NCI-H2196 treated with DMSO at 0.1 percent for 48 hours (cell line): ENCODE results near the gene KRT79.
"Not testable (repeated sequence)": the region's sequence is repeated elsewhere in the genome, so short reads cannot be mapped to it uniquely, and the experiment has no call there.

Experiments
- DNase-seq: peaks from one replicate; lab custom pipeline; 2025; ENCODE audit not compliant: unreplicated experiment; lab: John Stamatoyannopoulos, UW

Gene KRT79

DNA sequence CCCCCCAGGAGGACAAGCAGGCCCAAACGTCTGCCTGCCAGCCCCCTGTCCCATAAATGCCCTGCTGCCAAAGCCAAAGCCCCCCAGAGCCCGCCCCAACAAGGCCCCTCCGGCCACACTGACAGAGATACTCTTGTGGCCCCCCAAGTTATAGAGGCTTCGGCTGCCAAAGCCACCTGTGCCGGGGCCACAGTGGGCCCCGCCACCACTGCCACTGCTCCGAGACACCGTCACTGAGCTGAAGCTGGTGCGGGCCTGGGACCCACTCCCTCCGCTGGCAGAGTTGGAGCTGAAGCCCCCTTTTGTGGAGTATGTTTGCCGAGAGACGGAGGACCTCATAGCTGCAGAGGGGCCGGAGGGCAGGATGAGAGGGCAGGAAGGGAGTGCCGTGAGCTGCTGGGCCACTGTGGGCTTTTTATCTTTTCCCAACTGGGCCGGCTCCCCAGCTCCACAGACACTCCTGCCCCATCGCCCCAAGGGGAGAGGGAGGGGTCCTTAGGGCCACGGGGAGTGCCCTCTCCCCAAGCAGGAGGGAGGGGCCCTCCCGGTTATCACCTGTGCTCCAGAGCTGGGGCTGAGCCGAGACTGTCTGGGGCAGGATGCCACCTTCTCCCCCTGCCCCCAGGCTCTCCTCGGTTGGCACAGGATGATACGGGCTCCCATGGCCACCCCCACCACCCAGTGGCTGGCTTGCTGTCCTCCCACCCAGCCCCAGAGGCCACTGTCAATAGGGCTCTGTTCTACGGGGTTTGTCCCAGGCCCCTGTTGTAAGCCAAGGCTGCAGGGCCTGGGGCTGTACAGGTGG, at the start of gene KRT79:
Gene KRT79, minus strand, starts transcription at position 390 of the 805 bp plus-strand sequence. Its CDS starts 51 bp downstream, at position 339.
- no peak for DNase-seq

- DNase-seq, result not testable (repeated sequence)
Measured at GRCh38 chr12:52880499-52880898, 46.4 kb upstream of the KRT79 start.

DNA sequence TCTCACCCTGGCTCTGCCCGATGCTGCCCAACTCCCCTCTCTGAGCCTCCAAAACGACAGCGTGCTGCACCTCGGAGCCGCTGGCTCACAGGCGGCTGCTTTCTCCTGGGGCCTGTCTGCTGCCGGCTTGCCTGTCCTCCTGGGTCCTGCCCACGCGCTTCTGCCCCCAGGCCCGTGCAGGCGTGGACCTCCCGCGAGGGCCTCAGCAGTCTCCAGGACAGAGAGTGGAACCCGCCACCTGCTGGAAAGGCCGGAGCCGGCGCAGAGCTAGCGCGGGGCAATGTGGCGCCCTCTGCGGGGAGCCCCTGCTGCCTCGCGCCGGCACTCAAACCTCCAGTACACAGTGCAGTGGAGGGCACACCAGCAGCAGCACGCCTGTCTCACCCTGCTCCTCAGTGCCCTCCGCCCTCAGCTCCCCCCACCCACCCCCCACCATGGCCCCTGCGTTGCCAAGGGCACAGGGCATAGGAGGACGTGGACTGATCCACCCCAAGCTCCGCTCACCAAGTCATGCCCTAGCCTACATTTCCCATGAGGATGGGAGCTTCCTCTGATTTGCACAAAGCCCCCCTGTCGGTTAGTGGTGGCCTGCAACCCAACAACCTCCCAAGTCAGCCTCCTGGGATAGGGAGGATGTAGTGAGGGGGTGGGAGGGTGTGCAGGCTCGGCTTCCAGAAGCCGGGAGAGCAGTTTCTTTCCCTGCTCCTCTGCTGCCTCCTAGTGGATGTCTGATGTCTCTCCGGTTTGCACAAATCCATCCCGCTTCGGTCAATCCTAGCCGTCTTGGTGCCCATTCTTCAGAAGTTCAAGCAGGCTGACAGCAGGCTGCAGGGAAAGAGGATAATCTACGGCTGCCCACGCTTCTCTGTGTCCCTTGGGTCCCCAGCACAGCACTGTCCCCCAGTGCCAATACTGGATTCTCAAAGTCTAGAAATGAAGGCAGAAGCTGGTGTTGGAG, 45.6 kb upstream of the KRT79 start:
- DNase-seq, result peak; percentile 73

- no peak for DNase-seq
Measured at GRCh38 chr12:52878507-52879393, 44.6 kb upstream of the KRT79 start.

- no peak for DNase-seq
Measured at GRCh38 chr12:52877242-52877641, 43.1 kb upstream of the KRT79 start.

DNA sequence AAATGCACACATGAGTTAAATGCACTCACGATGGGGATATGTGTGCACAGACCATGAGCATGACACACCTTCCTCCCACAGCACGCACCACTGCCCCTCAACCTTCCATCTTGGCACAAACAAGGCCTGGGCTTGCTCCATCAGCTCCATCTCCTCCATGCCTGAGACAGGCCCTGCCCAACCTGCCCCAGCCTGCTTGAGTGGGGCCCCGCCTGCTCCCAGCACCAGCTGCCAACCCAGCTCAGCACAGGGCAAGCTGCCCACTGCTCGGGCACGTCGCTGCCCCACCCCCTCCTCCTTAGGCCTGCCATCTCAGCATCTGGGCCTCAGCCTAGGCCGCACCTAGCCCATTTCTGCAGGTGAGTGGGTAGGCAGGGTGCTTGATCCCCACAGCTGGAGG, 42.3 kb upstream of the KRT79 start:
- DNase-seq, result no peak

DNA sequence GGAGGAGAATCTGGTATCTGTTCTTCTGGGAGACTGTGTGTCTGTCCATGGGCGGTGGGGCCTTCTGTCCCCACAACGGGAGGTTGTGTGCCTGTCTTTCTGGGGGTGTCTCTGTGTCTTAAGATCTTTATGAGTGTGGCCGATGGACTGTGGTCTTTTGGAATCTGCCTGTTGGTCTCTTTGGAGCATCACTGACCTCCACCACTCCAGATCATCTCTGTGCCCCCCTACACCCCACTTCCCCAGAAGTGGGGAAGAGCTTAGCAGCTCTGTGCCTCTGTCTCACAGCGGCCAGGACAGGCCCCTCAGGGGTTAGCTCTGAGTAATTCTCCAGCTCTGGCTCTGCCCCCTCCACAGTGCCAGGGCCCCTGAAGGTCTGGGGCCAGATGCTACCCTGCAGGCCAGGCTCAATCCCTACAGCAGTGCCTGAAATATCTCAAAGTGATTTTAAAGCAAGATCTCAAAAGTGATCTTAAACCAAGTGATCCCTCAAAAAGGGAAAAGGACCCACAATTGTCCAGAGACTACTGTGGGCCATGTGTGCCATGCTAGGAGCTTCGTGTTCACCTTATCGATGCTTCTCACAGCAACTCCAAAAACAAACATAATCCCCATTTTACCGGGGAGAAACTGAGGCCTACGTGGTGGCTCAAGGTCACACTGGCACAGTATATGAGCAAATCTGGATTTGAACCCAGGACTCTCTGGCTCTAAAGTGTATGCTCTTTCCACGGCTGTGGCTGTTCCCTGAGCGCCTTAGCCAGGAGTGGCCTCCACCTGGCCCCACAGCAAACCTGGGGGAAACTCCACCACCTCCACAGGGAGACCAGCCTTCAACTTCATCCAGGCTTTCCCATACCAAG, 40.7 kb upstream of the KRT79 start:
- no peak for DNase-seq

DNA sequence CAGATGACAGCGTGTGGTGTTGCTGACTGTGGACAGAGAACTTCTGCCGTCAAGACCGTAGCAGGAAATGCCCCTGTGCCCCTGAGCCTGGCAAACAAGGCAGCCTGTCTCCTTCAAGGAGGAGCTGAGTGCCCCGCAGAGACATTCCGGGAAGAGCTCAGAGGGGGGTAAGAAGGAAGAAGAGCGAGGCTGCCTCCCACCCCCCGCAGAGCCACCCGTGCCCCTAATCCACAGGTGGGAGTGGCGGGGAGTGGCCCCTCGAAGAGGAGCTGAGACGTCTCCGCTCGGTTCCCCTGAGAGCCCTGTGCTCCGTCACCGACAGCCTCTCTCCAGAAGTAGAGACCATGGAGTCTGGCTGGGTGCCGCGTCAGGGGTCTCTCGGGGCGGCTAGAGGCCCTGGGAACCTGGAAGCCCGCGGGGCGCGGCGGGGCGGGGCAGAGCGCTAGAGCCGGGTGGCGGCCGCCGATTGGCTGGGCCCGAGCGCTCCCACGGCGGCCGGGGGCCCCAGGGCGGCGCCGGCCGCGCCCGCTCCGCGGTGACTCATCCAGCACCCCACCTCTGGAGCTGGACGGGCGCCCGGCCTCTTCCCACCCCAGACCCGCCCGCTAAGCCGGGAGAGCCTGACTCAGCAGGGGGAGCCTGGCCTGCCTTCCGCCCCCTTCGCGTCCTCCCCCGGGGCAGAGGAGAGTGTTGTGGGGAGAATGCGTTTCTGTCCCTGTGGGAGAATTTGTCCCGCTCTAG, 39.9 kb upstream of the KRT79 start:
- DNase-seq, result no peak

DNA sequence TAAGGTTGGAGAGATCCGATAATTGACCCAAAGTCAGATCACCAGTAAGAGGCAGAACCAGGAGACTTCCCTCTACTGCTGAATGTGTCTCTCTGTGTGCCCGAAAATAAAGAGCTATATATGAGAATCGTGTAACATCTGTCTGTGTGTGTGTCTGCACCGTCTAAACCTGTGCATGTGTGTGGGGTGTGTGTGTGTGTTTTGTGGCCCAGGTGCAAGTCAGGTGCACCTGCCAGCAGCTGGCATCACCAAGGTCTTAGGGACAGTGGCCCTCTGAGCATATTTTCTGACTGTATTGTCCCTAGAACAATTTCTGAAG, 39.4 kb upstream of the KRT79 start:
- no peak for DNase-seq

GRCh38 chr12:52872644-52873389, 38.7 kb upstream of the KRT79 start:
- no peak for DNase-seq

GRCh38 chr12:52871291-52872039, 37.4 kb upstream of the KRT79 start:
- DNase-seq, result no peak

GRCh38 chr12:52870361-52871290, 36.5 kb upstream of the KRT79 start:
- peak; percentile 16 for DNase-seq

DNA sequence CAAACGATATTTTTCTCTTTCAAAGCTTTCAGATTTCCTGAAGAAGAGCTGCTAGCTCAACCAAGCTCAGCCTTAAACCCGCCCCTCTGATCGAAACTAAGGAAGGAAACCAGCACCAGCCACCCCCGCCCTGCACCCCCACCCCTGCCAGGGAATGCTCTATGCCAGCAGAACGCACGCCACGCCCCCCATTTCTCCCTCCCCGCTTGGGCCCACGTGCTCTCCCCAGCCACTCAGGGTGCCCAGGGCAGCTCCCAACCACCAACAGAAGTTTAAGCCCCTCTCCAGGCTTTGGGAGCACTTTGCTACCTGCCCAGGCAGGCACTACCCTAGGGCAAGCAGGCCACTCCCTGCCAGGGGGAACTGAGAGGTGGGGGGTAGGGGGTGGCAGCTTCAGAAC, 33.5 kb upstream of the KRT79 start:
- no peak for DNase-seq

- no peak for DNase-seq
Measured at GRCh38 chr12:52867152-52867551, 33.0 kb upstream of the KRT79 start.

DNA sequence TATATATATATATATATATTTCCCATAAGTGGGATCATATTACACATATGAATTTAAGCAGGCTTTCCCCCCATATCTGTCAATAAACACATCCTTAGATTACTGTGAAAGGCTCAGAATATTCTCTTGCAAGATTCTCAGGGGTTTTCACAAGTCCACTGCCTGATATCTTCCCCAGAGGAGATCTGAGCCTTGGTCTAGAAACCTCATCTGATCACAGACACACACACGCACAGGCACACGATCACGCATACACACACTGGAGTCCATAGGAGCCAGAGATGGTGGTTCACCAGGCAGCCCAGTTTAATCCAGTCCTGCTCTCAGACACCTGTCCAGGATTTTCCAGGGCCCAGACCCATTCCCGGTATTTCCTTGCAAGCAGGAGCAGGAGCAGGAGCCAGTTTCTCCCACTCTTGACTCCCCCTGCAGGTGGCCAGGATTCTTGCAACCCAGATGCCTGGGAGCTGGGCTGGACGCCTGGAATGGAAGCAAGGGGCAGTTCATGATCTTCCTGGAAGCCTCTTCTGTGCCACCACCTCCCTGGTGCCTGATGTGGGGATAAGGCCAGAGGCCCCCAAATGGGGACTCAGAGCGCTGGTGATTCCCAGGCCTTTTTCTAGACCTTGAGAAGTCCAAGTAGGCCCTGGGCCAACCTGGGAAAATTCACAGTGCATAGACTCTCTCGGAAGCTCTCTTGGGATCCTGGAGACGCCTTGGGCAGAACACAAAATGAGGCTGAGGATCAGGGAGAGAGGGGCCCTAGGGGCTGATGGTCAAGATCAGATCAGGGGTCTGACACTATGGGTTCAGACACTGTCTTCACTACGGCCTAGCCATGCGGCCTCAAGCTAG, 31.2 kb upstream of the KRT79 start:
- peak; percentile 67 for DNase-seq

DNA sequence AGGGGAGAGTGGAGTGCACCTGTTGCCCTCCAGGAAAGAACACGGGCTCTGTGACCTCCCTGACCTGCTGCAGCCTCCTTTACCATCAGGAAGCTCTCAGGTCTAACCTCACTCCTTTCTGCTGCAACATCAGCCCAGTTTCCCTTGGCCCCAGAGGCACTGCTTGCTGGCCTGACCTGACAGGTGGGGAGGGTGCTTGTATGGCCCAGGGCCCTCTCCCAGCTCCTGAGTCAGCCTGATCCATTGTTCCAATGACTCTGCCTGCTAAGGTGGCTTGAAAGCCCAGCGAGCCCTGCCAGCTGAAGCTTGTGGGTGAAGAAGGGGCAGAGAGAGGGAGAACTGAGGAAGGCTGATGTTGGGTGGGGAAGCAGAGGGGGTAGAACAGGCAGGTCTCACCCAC, 27.9 kb upstream of the KRT79 start:
- DNase-seq, result no peak
